SK-N-MC (cell line): ENCODE results near the gene ETFA.

ENCODE experiments used
- EZH2 ChIP-seq: fragments of 200-600 bp; sonication (generic); IDR thresholded peaks from one replicate; pipeline ENCODE4 v1.6.1; 2017; ENCODE audit warnings: antibody characterized with exemption
- FOXP2 ChIP-seq: optimal IDR thresholded peaks from 2 replicates; pipeline ENCODE3; 2011; ENCODE audit warnings: mild to moderate bottlenecking, moderate library complexity; ENCODE audit not compliant: insufficient read depth; ENCODE audit errors: extremely low read length, control extremely low read depth
- POLR2AphosphoS5 ChIP-seq: IDR thresholded peaks from 2 replicates; pipeline ENCODE4 v1.6.1; 2012; ENCODE audit warnings: mild to moderate bottlenecking, low read depth, low read length, borderline replicate concordance

GRCh38 chr15:76185716-76186115 is 125.6 kb downstream of the ETFA start:
- TF ChIP-seq EZH2 (no peak), POLR2AphosphoS5 (no peak), FOXP2 (no peak)
